Measurements from ENCODE around the gene MDK. TPM values are rescaled to one million over a fixed set of nuclear protein-coding genes. Genes with fewer than 3 reads are reported as not detected.

The MDK gene
- total RNA-seq, 1 experiment from 2014 or later, result 699 TPM

- H3K9me3 ChIP-seq, result no peaks in the 10 kb centered on the region
- CTCF ChIA-PET, result no interaction called here
- no peaks in the 10 kb centered on the region for H3K9me3 Mint-ChIP-seq (ENCODE audit: unreplicated experiment)
- POLR2A ChIA-PET, result no interaction called here
- no peak overlapping the region for H3K4me3 ChIP-seq (ENCODE audit: low read depth, low read length)
- no peaks in the 10 kb centered on the region for H3K27me3 ChIP-seq (replicated peaks; ENCODE audit: control insufficient read depth, insufficient read depth, low read length)
- TF ChIP-seq CTCF (IDR thresholded peaks at IDR 0.05; ENCODE audit: insufficient read depth in 1 of 2, low read depth in 1 of 2, low read length in 1 of 2, severe bottlenecking in 1 of 2, unreplicated experiment in 1 of 2), result no peak
- no peaks in the 10 kb centered on the region for H3K36me3 ChIP-seq (ENCODE audit: control insufficient read depth, insufficient read depth, low read length)
- H3K27ac Mint-ChIP-seq (ENCODE audit: unreplicated experiment), result no peak overlapping the region
- no peaks in the 10 kb centered on the region for H3K4me1 ChIP-seq
- intact Hi-C loops (cut with micrococcal nuclease; ENCODE audit: unreplicated experiment), result no loop called here
- DNase-seq, result no peak
- no TSS peak for BruUV-seq (replicated peaks)
- no peak overlapping the region for H3K4me3 Mint-ChIP-seq (ENCODE audit: unreplicated experiment)
- peaks cover 4% of the 10 kb centered on the region for H3K4me1 Mint-ChIP-seq (ENCODE audit: low read depth, unreplicated experiment)
- no peaks in the 10 kb centered on the region for H3K27me3 Mint-ChIP-seq (ENCODE audit: insufficient read depth, unreplicated experiment)
- peaks cover 4% of the 10 kb centered on the region for H3K36me3 Mint-ChIP-seq (ENCODE audit: insufficient read depth, unreplicated experiment)
Measured at GRCh38 chr11:46362156-46363030, 19.1 kb upstream of the MDK start.

- POLR2A ChIA-PET, result no interaction called here
- H3K9me3 Mint-ChIP-seq (ENCODE audit: unreplicated experiment), result no peaks in the 10 kb centered on the region
Measured at GRCh38 chr11:46363031-46363407, 18.4 kb upstream of the MDK start.

GRCh38 chr11:46363455-46364005 lies 17.9 kb upstream of the MDK start:
- no peak overlapping the region for H3K4me3 Mint-ChIP-seq (ENCODE audit: unreplicated experiment)
- Histone ChIP-seq H3K36me3 (ENCODE audit: control insufficient read depth, insufficient read depth, low read length) (peaks cover 4% of the 10 kb centered on the region), H3K27me3 (replicated peaks; ENCODE audit: control insufficient read depth, insufficient read depth, low read length) (no peaks in the 10 kb centered on the region), H3K9me3 (no peaks in the 10 kb centered on the region), H3K4me1 (no peaks in the 10 kb centered on the region), H3K4me3 (ENCODE audit: low read depth, low read length) (no peak overlapping the region)
- no TSS peak for BruUV-seq (replicated peaks)
- ChIA-PET CTCF (no interaction called here), POLR2A (no interaction called here)
- no peak for TF ChIP-seq CTCF (IDR thresholded peaks at IDR 0.05; ENCODE audit: insufficient read depth in 1 of 2, low read depth in 1 of 2, low read length in 1 of 2, severe bottlenecking in 1 of 2, unreplicated experiment in 1 of 2)
- H3K27me3 Mint-ChIP-seq (ENCODE audit: insufficient read depth, unreplicated experiment), result no peaks in the 10 kb centered on the region
- no peaks in the 10 kb centered on the region for H3K4me1 Mint-ChIP-seq (ENCODE audit: low read depth, unreplicated experiment)
- peaks cover 8% of the 10 kb centered on the region for H3K36me3 Mint-ChIP-seq (ENCODE audit: insufficient read depth, unreplicated experiment)
- no peak for DNase-seq
- intact Hi-C loops (cut with micrococcal nuclease; ENCODE audit: unreplicated experiment), result no loop called here
- H3K9me3 Mint-ChIP-seq (ENCODE audit: unreplicated experiment), result no peaks in the 10 kb centered on the region
- H3K27ac Mint-ChIP-seq (ENCODE audit: unreplicated experiment), result no peak overlapping the region

More at GRCh38 chr11:46363031-46363407, 18.4 kb upstream of the MDK start:
- Mint-ChIP-seq H3K4me1 (ENCODE audit: low read depth, unreplicated experiment) (no peaks in the 10 kb centered on the region), H3K4me3 (ENCODE audit: unreplicated experiment) (no peak overlapping the region), H3K27me3 (ENCODE audit: insufficient read depth, unreplicated experiment) (no peaks in the 10 kb centered on the region), H3K36me3 (ENCODE audit: insufficient read depth, unreplicated experiment) (peaks cover 2% of the 10 kb centered on the region), H3K27ac (ENCODE audit: unreplicated experiment) (no peak overlapping the region)
- CTCF ChIA-PET, result no interaction called here
- TF ChIP-seq CTCF (IDR thresholded peaks at IDR 0.05; ENCODE audit: insufficient read depth in 1 of 2, low read depth in 1 of 2, low read length in 1 of 2, severe bottlenecking in 1 of 2, unreplicated experiment in 1 of 2), result no peak
- no peak for DNase-seq
- peaks cover 3% of the 10 kb centered on the region for H3K36me3 ChIP-seq (ENCODE audit: control insufficient read depth, insufficient read depth, low read length)
- H3K9me3 ChIP-seq, result no peaks in the 10 kb centered on the region
- no peaks in the 10 kb centered on the region for H3K4me1 ChIP-seq
- intact Hi-C loops (cut with micrococcal nuclease; ENCODE audit: unreplicated experiment), result no loop called here
- no TSS peak for BruUV-seq (replicated peaks)
- no peaks in the 10 kb centered on the region for H3K27me3 ChIP-seq (replicated peaks; ENCODE audit: control insufficient read depth, insufficient read depth, low read length)
- H3K4me3 ChIP-seq (ENCODE audit: low read depth, low read length), result no peak overlapping the region

All from Caco-2 (cell line).